D341Med (cell line): ENCODE data around the gene PCSK4.
"Not testable (repeated sequence)": the region's sequence is repeated elsewhere in the genome, so short reads cannot be mapped to it uniquely, and the experiment has no call there.

ENCODE experiments used
- DNase-seq: peaks from one replicate; pipeline ENCODE4 v3.0.0; 2012; ENCODE audit warnings: low spot score

The PCSK4 gene

GRCh38 chr19:1490311-1491113 lies at the start of gene PCSK4:
TSS of gene PCSK4 (minus strand) at chr19:1490350. CDS start at chr19:1490346, 4 bp downstream.
- DNase-seq = peak; percentile 97

GRCh38 chr19:1539749-1540148 lies 49.6 kb upstream of the PCSK4 start:
- not testable (repeated sequence) for DNase-seq

GRCh38 chr19:1538978-1539377 lies 48.8 kb upstream of the PCSK4 start:
- DNase-seq = no peak

- not testable (repeated sequence) for DNase-seq
These were observed 45.5 kb upstream of the PCSK4 start for GRCh38 chr19:1535699-1536098.

GRCh38 chr19:1534972-1535371 lies 44.8 kb upstream of the PCSK4 start:
- DNase-seq = no peak

- no peak for DNase-seq
These were observed 43.5 kb upstream of the PCSK4 start for GRCh38 chr19:1533510-1534150.

- no peak for DNase-seq
These were observed 41.9 kb upstream of the PCSK4 start for GRCh38 chr19:1532003-1532402.

GRCh38 chr19:1531587-1531986 lies 41.4 kb upstream of the PCSK4 start:
- DNase-seq = no peak

GRCh38 chr19:1530856-1531255 lies 40.7 kb upstream of the PCSK4 start:
- DNase-seq = not testable (repeated sequence)

- no peak for DNase-seq
These were observed 39.3 kb upstream of the PCSK4 start for GRCh38 chr19:1529430-1529816.

GRCh38 chr19:1528596-1529429 lies 38.7 kb upstream of the PCSK4 start:
- no peak for DNase-seq

GRCh38 chr19:1527650-1528309 lies 37.6 kb upstream of the PCSK4 start:
- no peak for DNase-seq

- DNase-seq = no peak
These were observed 37.0 kb upstream of the PCSK4 start for GRCh38 chr19:1526979-1527649.

- no peak for DNase-seq
These were observed 36.1 kb upstream of the PCSK4 start for GRCh38 chr19:1526066-1526778.

GRCh38 chr19:1525343-1525742 lies 35.2 kb upstream of the PCSK4 start:
- no peak for DNase-seq

- DNase-seq = no peak
These were observed 34.8 kb upstream of the PCSK4 start for GRCh38 chr19:1524972-1525325.

- DNase-seq = no peak
These were observed 34.3 kb upstream of the PCSK4 start for GRCh38 chr19:1524287-1524971.

- DNase-seq = no peak
These were observed 33.5 kb upstream of the PCSK4 start, which contains the start of gene PLK5 for GRCh38 chr19:1523412-1524286. TSS of gene PLK5 (plus strand) at chr19:1524077. CDS start at chr19:1526997, 2,920 bp downstream.

- DNase-seq = no peak
These were observed 32.7 kb upstream of the PCSK4 start for GRCh38 chr19:1522838-1523237.
